DND-41 (cell line): ENCODE results near the gene MREG.

Experiments
- EZH2 ChIP-seq: IDR thresholded peaks from 3 replicates; pipeline ENCODE4 v1.6.1; 2012; ENCODE audit warnings: borderline replicate concordance, low read depth, mild to moderate bottlenecking, moderate library complexity, low read length, inconsistent platforms; ENCODE audit not compliant: severe bottlenecking
- TF ChIP-seq, protein P1 (sequence below): IDR thresholded peaks from 2 replicates; pipeline ENCODE4 v1.5.1; 2012; ENCODE audit warnings: borderline replicate concordance, low read length, moderate library complexity, mild to moderate bottlenecking; ENCODE audit not compliant: poor library complexity, severe bottlenecking; ENCODE audit errors: extremely low read depth

DNA sequence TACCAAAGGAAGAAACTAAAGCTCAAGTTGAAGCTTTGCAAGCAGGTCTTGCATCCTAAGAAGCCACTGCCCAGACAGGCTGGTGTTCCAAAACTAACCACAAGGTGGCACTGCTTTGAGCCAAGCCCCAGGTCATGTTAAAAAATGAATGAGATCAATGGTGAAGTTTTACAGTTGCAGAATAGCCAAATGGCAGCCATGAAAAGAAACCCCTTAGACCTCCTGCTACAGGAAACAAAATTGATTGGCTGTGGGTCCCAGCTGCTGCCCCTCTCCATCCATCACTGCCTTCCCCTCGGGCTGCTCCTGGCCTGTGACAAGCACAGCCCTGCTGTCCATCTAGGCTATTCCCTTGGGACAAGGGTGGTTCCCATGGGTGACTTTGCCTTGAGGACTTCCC lies 20.7 kb upstream of the MREG start:
- TF ChIP-seq, protein P1, sequence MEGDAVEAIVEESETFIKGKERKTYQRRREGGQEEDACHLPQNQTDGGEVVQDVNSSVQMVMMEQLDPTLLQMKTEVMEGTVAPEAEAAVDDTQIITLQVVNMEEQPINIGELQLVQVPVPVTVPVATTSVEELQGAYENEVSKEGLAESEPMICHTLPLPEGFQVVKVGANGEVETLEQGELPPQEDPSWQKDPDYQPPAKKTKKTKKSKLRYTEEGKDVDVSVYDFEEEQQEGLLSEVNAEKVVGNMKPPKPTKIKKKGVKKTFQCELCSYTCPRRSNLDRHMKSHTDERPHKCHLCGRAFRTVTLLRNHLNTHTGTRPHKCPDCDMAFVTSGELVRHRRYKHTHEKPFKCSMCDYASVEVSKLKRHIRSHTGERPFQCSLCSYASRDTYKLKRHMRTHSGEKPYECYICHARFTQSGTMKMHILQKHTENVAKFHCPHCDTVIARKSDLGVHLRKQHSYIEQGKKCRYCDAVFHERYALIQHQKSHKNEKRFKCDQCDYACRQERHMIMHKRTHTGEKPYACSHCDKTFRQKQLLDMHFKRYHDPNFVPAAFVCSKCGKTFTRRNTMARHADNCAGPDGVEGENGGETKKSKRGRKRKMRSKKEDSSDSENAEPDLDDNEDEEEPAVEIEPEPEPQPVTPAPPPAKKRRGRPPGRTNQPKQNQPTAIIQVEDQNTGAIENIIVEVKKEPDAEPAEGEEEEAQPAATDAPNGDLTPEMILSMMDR = peak; percentile 90
- no peak for TF ChIP-seq EZH2
